Measurements from ENCODE around the gene GRM7. TPM values are rescaled to one million over a fixed set of nuclear protein-coding genes. Genes with fewer than 3 reads are reported as not detected.

The GRM7 gene
- total and polyA plus RNA-seq, 4 donors = 0.20 to 1.3 (median 0.80) TPM

DNA sequence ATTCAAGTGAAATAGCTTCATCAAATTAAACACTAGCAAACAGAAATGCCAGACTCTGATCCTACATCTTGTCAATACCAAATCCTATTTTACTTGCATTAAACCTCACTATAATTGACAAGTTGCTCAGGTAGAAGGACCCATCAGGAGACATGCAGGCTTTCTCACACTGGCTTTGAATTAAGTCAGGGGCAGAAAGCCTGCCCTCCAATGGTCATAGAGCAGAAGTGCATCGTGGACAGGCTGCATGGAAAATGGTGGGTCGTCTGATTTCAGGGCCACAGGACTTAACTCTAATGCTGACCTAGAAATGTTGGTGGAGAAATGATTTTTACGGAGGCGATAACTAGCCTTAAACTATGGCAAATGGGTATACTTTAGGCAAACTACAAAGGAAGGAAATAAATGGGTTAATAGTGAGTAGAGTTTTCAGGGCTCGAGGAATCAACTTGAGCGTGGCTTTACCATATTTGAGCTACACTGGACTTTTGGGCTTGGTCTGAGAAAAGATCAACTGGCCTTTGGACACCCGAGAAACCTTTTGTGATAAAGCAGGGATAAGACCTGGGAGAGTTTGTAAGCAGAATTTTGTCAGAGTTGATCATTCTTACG, 283.9 kb downstream of the GRM7 start:
- DNase-seq (no peak), ATAC-seq (ENCODE audit: insufficient read depth, low FRiP score) (no peak)
- H3K4me3 ChIP-seq = no peak overlapping the region
- H3K4me1 ChIP-seq (ENCODE audit: control insufficient read depth in 5 of 5, insufficient read depth in 5 of 5, low read length in 5 of 5) = no peaks in the 10 kb centered on the region
- H3K36me3 ChIP-seq (ENCODE audit: control insufficient read depth in 4 of 4, insufficient read depth in 4 of 4, low read length in 4 of 4) = no peaks in the 10 kb centered on the region
- TF ChIP-seq, protein P1, sequence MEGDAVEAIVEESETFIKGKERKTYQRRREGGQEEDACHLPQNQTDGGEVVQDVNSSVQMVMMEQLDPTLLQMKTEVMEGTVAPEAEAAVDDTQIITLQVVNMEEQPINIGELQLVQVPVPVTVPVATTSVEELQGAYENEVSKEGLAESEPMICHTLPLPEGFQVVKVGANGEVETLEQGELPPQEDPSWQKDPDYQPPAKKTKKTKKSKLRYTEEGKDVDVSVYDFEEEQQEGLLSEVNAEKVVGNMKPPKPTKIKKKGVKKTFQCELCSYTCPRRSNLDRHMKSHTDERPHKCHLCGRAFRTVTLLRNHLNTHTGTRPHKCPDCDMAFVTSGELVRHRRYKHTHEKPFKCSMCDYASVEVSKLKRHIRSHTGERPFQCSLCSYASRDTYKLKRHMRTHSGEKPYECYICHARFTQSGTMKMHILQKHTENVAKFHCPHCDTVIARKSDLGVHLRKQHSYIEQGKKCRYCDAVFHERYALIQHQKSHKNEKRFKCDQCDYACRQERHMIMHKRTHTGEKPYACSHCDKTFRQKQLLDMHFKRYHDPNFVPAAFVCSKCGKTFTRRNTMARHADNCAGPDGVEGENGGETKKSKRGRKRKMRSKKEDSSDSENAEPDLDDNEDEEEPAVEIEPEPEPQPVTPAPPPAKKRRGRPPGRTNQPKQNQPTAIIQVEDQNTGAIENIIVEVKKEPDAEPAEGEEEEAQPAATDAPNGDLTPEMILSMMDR (IDR thresholded peaks at IDR 0.05; ENCODE audit: control extremely low read depth, extremely low read depth) = no peak
- no peaks in the 10 kb centered on the region for H3K27me3 ChIP-seq (ENCODE audit: control insufficient read depth in 3 of 3, insufficient read depth in 3 of 3, low read length in 2 of 3)
- H3K27ac ChIP-seq (ENCODE audit: low read depth in 1 of 2, low read length in 1 of 2) = no peak overlapping the region
- H3K9ac ChIP-seq (ENCODE audit: insufficient read depth in 1 of 2, low read length in 2 of 2) = no peak overlapping the region
- no peaks in the 10 kb centered on the region for H3K9me3 ChIP-seq (ENCODE audit: control insufficient read depth in 4 of 4, insufficient read depth in 3 of 4, low read length in 3 of 4)
- WGBS, 2 donors = 79 to 81% methylated on average over 8 of the region's 8 CpGs

DNA sequence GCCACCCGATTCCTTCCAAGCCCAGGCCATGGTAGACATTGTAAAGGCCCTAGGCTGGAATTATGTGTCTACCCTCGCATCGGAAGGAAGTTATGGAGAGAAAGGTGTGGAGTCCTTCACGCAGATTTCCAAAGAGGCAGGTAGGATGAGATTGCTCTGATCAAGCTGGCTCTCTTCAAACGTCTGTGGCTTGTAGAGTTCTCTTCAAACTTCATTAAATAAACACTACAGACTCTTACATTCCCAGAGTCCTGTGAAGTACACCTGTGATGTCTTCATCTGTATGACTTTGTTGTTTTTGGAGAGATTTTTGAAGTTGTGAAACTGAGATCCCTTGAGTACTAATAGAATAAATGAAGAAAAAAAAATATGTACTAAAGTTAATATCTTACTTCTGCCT, 285.6 kb downstream of the GRM7 start:
- Histone ChIP-seq H3K9ac (ENCODE audit: insufficient read depth in 1 of 2, low read length in 2 of 2) (no peak overlapping the region), H3K4me1 (ENCODE audit: control insufficient read depth in 5 of 5, insufficient read depth in 5 of 5, low read length in 5 of 5) (no peaks in the 10 kb centered on the region), H3K27me3 (ENCODE audit: control insufficient read depth in 3 of 3, insufficient read depth in 3 of 3, low read length in 2 of 3) (no peaks in the 10 kb centered on the region), H3K4me3 (no peak overlapping the region), H3K9me3 (ENCODE audit: control insufficient read depth in 4 of 4, insufficient read depth in 3 of 4, low read length in 3 of 4) (no peaks in the 10 kb centered on the region), H3K27ac (ENCODE audit: low read depth in 1 of 2, low read length in 1 of 2) (no peak overlapping the region), H3K36me3 (ENCODE audit: control insufficient read depth in 4 of 4, insufficient read depth in 4 of 4, low read length in 4 of 4) (no peaks in the 10 kb centered on the region)
- DNase-seq (peak in 1 of 3 donors; percentile 5), ATAC-seq (ENCODE audit: insufficient read depth, low FRiP score) (peak; percentile 30)
- 68 to 83% methylated on average over 5 of the region's 5 CpGs for WGBS, 2 donors
- TF ChIP-seq, protein P1 (IDR thresholded peaks at IDR 0.05; ENCODE audit: control extremely low read depth, extremely low read depth) = no peak

DNA sequence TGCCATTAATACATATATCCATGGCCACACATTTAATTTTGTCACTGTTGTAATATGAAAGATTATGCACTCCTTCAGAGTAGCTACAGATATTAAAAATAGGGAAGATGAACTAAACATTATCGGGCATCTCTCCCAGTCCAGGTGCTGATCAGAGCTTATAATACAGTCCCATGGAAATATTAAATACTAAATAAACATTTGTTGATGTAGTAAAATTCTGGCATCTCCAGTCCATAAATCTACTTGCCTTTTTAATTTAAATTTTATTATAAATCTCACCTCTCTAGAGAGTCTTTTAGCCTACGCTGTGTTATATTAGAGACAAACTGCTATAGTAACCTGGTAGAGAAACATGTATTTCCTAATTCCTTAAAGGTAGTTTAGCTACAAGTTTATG, 297.6 kb downstream of the GRM7 start:
- H3K4me1 ChIP-seq (ENCODE audit: control insufficient read depth in 5 of 5, insufficient read depth in 5 of 5, low read length in 5 of 5) = no peaks in the 10 kb centered on the region
- H3K27me3 ChIP-seq (ENCODE audit: control insufficient read depth in 3 of 3, insufficient read depth in 3 of 3, low read length in 2 of 3) = no peaks in the 10 kb centered on the region
- DNase-seq (no peak), ATAC-seq (ENCODE audit: insufficient read depth, low FRiP score) (no peak)
- H3K27ac ChIP-seq (ENCODE audit: low read depth in 1 of 2, low read length in 1 of 2) = no peak overlapping the region
- no peaks in the 10 kb centered on the region for H3K36me3 ChIP-seq (ENCODE audit: control insufficient read depth in 4 of 4, insufficient read depth in 4 of 4, low read length in 4 of 4)
- no peaks in the 10 kb centered on the region for H3K9me3 ChIP-seq (ENCODE audit: control insufficient read depth in 4 of 4, insufficient read depth in 3 of 4, low read length in 3 of 4)
- WGBS, 2 donors = 97 to 98% methylated on average over 2 of the region's 2 CpGs
- no peak overlapping the region for H3K4me3 ChIP-seq
- TF ChIP-seq, protein P1 (IDR thresholded peaks at IDR 0.05; ENCODE audit: control extremely low read depth, extremely low read depth) = no peak
- H3K9ac ChIP-seq (ENCODE audit: insufficient read depth in 1 of 2, low read length in 2 of 2) = no peak overlapping the region

DNA sequence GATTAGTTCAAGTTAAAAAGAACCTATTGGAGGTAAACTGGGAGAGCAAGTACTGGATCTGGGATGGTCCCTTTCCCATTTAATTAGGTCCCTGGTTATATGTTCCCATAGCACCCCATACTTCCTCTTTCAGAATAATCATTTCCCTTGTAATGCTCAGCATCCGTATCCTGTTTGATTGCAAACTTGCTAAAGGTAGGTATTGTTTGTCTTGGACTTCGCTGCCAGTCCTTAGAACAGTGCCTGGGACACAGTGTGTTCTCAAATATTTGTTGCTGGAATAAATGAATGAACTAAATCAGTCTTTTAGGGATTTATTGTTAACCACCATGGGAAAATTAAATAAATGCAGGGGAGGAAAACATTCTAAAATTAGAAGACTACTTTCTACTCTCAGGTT, 299.8 kb downstream of the GRM7 start:
- 70 to 85% methylated on average over 2 of the region's 2 CpGs for WGBS, 2 donors
- DNase-seq = no peak
- Histone ChIP-seq H3K27me3 (ENCODE audit: control insufficient read depth in 3 of 3, insufficient read depth in 3 of 3, low read length in 2 of 3) (no peaks in the 10 kb centered on the region), H3K27ac (ENCODE audit: low read depth in 1 of 2, low read length in 1 of 2) (no peak overlapping the region), H3K36me3 (ENCODE audit: control insufficient read depth in 4 of 4, insufficient read depth in 4 of 4, low read length in 4 of 4) (no peaks in the 10 kb centered on the region), H3K9ac (ENCODE audit: insufficient read depth in 1 of 2, low read length in 2 of 2) (no peak overlapping the region), H3K9me3 (ENCODE audit: control insufficient read depth in 4 of 4, insufficient read depth in 3 of 4, low read length in 3 of 4) (no peaks in the 10 kb centered on the region), H3K4me1 (ENCODE audit: control insufficient read depth in 5 of 5, insufficient read depth in 5 of 5, low read length in 5 of 5) (no peaks in the 10 kb centered on the region), H3K4me3 (no peak overlapping the region)
- no peak for ATAC-seq (ENCODE audit: insufficient read depth, low FRiP score)
- TF ChIP-seq, protein P1 (IDR thresholded peaks at IDR 0.05; ENCODE audit: control extremely low read depth, extremely low read depth) = no peak

Data from lung (tissue), 12 donors.